KBM-7 (cell line): ENCODE results near the gene VASP.
A peak's percentile ranks its signal among the peaks of the same experiment; 100 is the strongest.

Experiments
- DNase-seq: peaks from one replicate; pipeline ENCODE4 v3.0.0-alpha.2; 2015
- in situ Hi-C: fragments of 300-500 bp; cut with MboI; formaldehyde crosslinking; loops from 2 replicates; pipeline ENCODE4 v1.14.3; 2020; ENCODE audit warnings: low sequenced_read_pairs, low pct_unique_long_range_greater_than_20kb, mixed read lengths

The VASP gene

GRCh38 chr19:45528149-45528743, 21.0 kb downstream of the VASP start:
- in situ Hi-C loops, result no loop called here

GRCh38 chr19:45528744-45529419, 21.6 kb downstream of the VASP start:
- DNase-seq, result no peak
- in situ Hi-C loops, result no loop called here

More at GRCh38 chr19:45528149-45528743, 21.0 kb downstream of the VASP start:
- DNase-seq, result no peak

GRCh38 chr19:45529420-45529785, 22.1 kb downstream of the VASP start:
- in situ Hi-C loops, result no loop called here
- DNase-seq, result no peak

GRCh38 chr19:45531349-45531748, 24.1 kb downstream of the VASP start:
- no peak for DNase-seq
- in situ Hi-C loops, result no loop called here

GRCh38 chr19:45539459-45539858, 32.2 kb downstream of the VASP start:
- in situ Hi-C loops, result no loop called here

GRCh38 chr19:45542234-45542668, 35.0 kb downstream of the VASP start:
- peak; percentile 24 for DNase-seq
- in situ Hi-C loops, result no loop called here

More at GRCh38 chr19:45539459-45539858, 32.2 kb downstream of the VASP start:
- DNase-seq, result no peak

- in situ Hi-C loops, result no loop called here
- DNase-seq, result no peak
These were observed 40.0 kb downstream of the VASP start for GRCh38 chr19:45547211-45547770.

GRCh38 chr19:45547965-45548609, 40.8 kb downstream of the VASP start:
- no peak for DNase-seq

GRCh38 chr19:45553464-45553863, 46.2 kb downstream of the VASP start:
- no peak for DNase-seq
- in situ Hi-C loops, result no loop called here

More at GRCh38 chr19:45547965-45548609, 40.8 kb downstream of the VASP start:
- in situ Hi-C loops, result no loop called here

GRCh38 chr19:45554481-45554880, 47.2 kb downstream of the VASP start:
- in situ Hi-C loops, result no loop called here
- DNase-seq, result no peak

- no peak for DNase-seq
- in situ Hi-C loops, result no loop called here
These were observed 49.6 kb downstream of the VASP start for GRCh38 chr19:45556835-45557234.

- DNase-seq, result peak; percentile 85
- in situ Hi-C loops, result no loop called here
These were observed 51.2 kb downstream of the VASP start for GRCh38 chr19:45558399-45558878.

GRCh38 chr19:45560038-45560437, 52.8 kb downstream of the VASP start:
- DNase-seq, result no peak
- in situ Hi-C loops, result no loop called here

- no peak for DNase-seq
- in situ Hi-C loops, result no loop called here
These were observed 53.4 kb downstream of the VASP start for GRCh38 chr19:45560686-45561085.

GRCh38 chr19:45564131-45564780, 57.0 kb downstream of the VASP start:
- in situ Hi-C loops, result no loop called here
- no peak for DNase-seq

GRCh38 chr19:45567609-45568008, 60.3 kb downstream of the VASP start:
- in situ Hi-C loops, result no loop called here
- no peak for DNase-seq

GRCh38 chr19:45568732-45569131, 61.5 kb downstream of the VASP start:
- DNase-seq, result no peak
- in situ Hi-C loops, result no loop called here

- DNase-seq, result peak; percentile 54
These were observed 62.5 kb downstream of the VASP start for GRCh38 chr19:45569619-45570421.

More at GRCh38 chr19:45569619-45570421, 62.5 kb downstream of the VASP start:
- in situ Hi-C loops, result no loop called here
